Superior temporal gyrus (tissue), 1 donor: ENCODE results near the gene HS3ST3B1.

ENCODE experiments used
- DNase-seq: peaks from one replicate; pipeline ENCODE4 v3.0.0-alpha.2; 2016; ENCODE audit errors: extremely low spot score

The HS3ST3B1 gene

GRCh38 chr17:14300575-14301278, at the start of gene HS3ST3B1:
HS3ST3B1 (plus strand) TSS chr17:14301081; CDS start chr17:14301519, 438 bp downstream.
- DNase-seq: peak; percentile 65

- DNase-seq: no peak
These were observed 39.5 kb upstream of the HS3ST3B1 start for GRCh38 chr17:14261406-14261805.

DNA sequence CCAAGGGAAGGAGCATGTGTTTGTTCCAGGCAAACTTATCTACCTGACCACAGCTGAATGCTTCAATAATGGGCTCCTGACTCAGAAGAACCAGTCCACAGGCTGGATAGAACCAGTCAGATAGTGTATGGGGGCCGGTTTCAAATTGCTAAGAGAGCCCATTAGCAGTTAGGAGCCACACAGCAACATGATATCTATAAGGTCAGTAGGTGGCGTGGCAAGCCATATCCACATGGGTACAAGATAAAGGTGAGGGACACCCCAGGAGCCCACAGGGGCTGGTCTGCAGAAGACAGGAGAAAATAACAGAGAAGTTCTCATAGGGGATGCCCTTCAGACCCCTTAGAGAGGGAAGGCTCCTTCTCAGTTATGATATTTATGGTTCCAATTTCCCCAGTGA, 32.6 kb upstream of the HS3ST3B1 start:
- no peak for DNase-seq

DNA sequence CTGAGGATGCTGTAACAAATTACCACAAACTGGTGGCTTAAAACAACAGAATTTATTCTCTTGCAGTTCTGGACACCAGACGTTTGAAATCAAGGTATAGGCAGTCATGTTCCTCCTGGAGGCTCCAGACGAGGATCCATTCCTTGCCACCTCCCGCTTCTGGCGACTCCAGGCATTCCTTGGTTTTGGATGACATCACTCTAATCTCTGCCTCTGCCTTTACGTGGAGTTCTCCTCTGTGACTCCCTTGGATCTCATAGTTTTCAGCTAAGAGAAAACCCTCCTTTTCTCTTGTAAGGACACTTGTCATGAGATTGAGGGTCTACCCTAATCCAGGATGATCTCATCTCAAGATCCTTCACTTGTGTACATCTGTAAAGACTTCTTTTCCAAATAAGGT, 31.4 kb upstream of the HS3ST3B1 start:
- DNase-seq: no peak

- DNase-seq: no peak
These were observed 30.4 kb upstream of the HS3ST3B1 start for GRCh38 chr17:14270508-14270907.

GRCh38 chr17:14276535-14277250, 24.2 kb upstream of the HS3ST3B1 start:
- DNase-seq: no peak

DNA sequence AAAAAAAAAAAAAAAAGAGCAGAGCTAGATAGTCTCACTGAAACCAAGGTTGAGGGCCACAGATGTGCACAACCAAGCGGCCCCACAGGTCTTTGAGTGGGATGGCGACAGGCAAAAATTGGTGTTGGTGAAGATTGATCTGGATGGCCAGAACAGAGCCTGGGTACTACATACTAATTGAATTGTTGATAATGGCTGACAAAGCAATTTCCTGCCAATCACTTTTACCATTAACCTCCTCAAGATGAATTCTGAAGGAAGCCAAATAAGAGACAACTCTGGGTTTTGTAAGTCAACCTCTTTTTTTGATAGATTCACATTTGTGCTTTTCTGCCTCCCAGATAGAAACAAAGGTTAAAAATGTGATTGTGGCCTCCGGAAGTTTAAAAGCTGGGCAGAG, 19.4 kb upstream of the HS3ST3B1 start:
- no peak for DNase-seq

GRCh38 chr17:14282726-14283125, 18.2 kb upstream of the HS3ST3B1 start:
- DNase-seq: no peak

DNA sequence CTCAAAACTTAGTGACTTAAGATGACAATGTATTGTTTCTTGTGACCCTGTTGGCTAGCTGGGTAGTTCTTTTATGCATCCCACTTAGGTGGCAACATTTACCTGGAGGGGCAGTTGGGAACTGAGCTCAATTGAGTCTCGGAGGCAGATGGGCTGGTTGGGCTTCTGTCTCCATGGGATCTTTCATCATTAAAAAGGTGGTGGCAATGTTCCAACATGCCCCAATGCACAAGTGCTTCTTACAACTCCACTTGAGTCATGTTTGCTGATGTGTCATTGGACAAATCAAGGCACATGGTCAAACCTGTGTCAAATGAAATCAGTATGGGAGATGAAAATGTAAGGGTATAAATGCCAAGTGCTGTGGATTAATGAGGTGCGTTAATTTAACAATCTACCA, 11.7 kb upstream of the HS3ST3B1 start:
- no peak for DNase-seq

GRCh38 chr17:14294876-14295275, 6.0 kb upstream of the HS3ST3B1 start:
- no peak for DNase-seq

DNA sequence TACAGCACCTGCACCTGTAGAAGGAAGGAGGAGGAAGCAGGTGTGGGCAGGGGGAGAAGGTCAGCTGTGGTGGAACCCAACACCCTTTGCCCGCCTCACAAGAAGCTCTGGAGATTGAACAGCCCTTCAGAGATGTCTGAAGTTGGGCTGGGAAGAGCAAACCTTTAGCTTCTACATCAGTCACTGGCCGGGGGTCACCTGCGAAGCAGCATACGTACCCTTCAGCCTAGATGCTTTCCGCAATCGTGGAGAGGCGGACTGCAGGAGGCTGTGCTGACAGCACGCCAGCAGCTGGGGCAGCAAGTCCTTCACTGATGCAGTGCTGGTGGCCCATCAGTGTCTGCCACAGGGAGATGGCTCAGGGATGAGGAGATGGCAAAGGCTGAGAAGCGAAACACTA, 5.2 kb upstream of the HS3ST3B1 start:
- DNase-seq: no peak

DNA sequence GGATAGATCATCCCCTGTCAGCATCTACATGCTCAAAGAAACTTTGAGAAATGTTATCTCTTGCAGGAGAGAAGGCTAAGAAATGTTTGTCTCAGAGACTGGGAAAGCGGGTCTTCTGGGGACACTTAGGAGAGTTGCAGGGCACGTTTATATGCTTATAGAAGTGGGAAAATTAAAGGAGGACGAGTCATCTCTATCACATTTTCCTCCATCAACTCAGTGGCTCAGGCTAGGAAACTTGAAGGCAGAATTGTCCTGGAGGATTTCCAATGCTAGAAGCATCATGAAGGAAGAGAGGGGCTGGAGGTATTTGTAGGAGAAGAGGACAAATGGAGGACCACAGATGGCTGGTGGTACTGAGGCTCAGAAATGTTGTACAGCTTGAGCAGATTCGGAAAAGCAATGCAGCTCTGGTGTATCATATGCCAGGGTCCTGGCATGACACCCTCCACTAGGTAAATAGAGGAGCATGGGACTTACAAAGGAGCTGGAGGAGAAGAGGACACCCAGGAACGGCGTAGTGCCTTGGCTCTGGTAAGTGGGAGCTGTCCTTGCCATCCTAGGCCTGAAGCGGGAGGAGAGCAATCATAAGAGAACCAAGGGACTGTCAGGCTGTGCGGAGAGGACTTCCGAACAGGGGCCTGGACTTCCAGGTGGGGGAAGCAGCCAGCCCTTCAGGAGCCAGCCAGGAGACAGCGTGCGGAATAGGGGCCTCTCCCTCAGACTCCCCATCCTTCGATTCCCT, 4.5 kb upstream of the HS3ST3B1 start:
- DNase-seq: no peak

- DNase-seq: no peak
These were observed 3.6 kb upstream of the HS3ST3B1 start for GRCh38 chr17:14297161-14297851.

GRCh38 chr17:14298221-14298946, 2.5 kb upstream of the HS3ST3B1 start:
- no peak for DNase-seq

DNA sequence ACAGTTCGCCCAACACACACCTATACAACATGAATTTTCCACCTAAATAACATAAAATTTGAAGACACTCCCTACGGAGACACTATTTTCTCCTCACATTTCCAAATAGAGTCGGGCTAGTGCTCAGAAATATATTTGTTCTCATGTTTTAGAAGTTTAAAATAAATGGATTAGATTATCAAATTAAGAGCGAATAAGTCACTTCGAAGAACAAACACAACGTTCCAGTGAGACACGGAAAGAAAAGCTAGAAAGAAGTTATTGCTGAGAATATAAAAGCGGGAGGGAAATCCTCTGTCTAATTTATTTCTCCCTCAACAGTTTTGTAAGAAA, 2.0 kb upstream of the HS3ST3B1 start:
- DNase-seq: no peak

DNA sequence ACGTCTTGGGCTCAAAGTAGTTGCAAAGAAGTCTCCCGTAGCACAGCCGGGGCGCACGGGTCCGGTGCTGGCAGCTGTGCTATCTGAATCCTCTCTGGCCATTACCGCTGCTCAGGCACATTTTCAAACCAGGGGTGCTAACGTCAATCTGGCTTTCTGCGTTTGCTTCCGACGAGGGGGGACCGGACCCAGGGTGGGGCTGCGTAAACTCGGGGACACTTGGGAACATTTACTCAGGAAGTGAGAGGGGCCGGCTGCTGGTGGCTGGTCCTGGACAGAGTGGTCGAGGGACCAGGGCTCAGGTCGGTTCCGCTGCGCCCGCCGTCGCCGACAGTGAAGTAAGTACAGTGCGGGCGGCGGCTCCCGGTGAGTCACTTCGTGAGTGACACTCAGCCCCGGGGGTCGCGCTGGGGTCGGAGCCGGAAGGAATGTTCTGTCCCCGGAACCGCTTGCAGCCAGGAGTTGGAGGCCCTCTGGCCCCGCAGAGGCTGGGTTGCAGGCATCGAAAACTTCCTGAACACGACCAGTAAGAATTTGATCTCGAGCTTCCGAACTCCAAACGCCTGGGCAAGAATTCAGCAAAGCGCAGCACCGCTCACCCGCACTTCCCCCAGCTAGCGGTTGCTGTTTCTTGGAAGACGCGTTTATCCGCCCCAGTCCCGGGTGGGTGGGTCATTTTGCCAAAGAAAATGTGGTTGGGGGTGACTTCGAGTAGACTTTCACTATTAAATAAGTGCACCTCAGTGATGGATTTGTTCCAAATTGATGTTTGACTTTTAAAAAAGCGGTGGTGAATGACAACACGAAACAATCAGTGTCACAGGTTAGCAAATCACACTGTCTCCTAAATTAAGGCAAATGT, 1.4 kb upstream of the HS3ST3B1 start:
- no peak for DNase-seq

DNA sequence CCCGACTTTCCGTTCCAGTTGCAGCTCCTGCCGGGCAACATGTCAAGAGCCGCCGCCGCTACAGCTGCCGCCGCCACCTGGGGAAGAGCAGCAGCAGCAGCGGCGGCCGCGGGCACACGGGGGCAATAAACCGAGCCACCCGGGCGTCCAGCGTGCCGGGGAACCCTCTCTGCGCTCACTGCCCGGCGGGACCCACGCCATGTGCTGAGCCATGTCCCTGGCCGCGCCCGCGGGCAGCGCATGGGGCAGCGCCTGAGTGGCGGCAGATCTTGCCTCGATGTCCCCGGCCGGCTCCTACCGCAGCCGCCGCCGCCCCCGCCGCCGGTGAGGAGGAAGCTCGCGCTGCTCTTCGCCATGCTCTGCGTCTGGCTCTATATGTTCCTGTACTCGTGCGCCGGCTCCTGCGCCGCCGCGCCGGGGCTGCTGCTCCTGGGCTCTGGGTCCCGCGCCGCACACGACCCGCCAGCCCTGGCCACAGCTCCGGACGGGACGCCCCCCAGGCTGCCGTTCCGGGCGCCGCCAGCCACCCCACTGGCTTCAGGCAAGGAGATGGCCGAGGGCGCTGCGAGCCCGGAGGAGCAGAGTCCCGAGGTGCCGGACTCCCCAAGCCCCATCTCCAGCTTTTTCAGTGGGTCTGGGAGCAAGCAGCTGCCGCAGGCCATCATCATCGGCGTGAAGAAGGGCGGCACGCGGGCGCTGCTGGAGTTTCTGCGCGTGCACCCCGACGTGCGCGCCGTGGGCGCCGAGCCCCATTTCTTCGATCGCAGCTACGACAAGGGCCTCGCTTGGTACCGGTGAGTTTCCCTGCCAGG, 604 bp downstream of the HS3ST3B1 start:
- DNase-seq: no peak

DNA sequence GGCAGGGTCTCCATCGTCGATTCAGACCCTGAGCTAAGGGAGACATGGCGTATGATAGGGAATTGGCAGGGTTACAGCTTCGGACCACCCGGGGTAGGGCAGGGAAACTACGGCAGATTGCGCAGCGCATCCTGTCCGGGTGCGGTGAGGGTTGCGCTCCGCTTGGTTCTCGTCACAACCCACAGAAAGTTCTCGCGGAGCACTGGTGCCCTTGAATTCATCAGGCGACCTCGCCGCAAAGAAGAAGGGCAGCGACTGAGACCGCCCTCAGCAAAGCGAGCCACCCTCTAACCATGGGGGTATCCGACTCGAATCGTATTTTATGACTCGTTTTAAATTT, 1.2 kb downstream of the HS3ST3B1 start:
- DNase-seq: no peak

DNA sequence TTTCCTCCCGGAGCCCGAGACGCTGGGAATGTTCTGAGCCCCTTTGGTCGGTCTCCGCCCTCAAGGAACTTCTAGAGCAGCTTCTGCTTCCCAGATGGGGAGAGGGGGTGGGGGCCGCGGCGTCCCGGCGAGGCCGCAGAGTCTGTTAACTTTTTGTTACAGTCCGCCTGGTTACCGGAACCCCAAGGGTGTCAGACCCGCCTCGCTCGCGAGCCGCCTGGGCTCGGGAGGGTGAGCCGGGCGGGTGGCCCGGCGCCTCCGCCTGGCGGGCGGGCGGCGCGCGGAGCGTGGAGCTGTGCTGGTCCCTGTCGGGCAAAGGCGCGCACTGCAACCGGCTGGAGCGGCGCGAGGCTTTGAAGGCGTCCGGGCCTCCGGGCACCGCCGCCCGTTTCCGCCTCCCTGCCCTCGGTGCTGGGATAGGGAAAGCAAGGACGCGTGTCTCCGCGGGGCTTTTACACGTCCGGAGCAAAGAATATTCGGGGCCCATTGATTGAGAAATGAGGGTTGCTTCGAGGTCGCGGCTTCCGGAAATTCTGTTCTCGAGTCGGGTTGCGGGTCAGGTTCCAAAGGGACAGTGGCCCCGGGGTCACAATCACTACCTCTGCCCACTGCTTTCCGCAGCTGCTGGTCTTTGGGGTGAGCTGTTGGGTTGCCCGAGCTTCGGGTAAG, 1.7 kb downstream of the HS3ST3B1 start:
- DNase-seq: peak; percentile 67
